Breast epithelium (tissue), 4 donors: ENCODE results near the gene C4BPA. TPM values are rescaled to one million over a fixed set of nuclear protein-coding genes. Genes with fewer than 3 reads are reported as not detected.

Source experiments
- DNase-seq, 2 donors: peaks; one replicate each; pipeline ENCODE4 v3.0.0-alpha.2; 2019; ENCODE audit warnings: low spot score in 2 of 2
- H3K27ac ChIP-seq, 2 donors: fragments of 200-600 bp; sonication (generic) in 1 of 2; one replicate each; pipeline ENCODE4 v1.5.1; 2016 to 2019; ENCODE audit warnings: mild to moderate bottlenecking in 1 of 2
- H3K27me3 ChIP-seq, 2 donors: fragments of 200-600 bp; sonication (generic) in 1 of 2; one replicate each; pipeline versions ENCODE4 v1.5.1 to v1.6.0; 2017 to 2019; ENCODE audit warnings: control low read depth in 1 of 2, mild to moderate bottlenecking in 1 of 2
- H3K36me3 ChIP-seq: fragments of 200-600 bp; one replicate; pipeline ENCODE4 v1.5.1; 2019
- H3K4me1 ChIP-seq, 2 donors: fragments of 200-600 bp; sonication (generic); one replicate each; pipeline ENCODE4 v1.5.1; 2016 to 2019; ENCODE audit warnings: control low read depth in 1 of 2
- H3K4me3 ChIP-seq, 3 donors: fragments of 200-600 bp; sonication (generic); 1 replicate in 2 of 3; 2 replicates in 1 of 3; pipeline ENCODE4 v1.5.1; 2016 to 2019; ENCODE audit warnings: mild to moderate bottlenecking in 3 of 3, moderate library complexity in 2 of 3
- H3K9me3 ChIP-seq, 2 donors: fragments of 200-600 bp; sonication (generic) in 1 of 2; one replicate each; pipeline ENCODE4 v1.5.1; 2016 to 2019; ENCODE audit warnings: control low read depth in 1 of 2
- CTCF ChIP-seq, 3 donors: fragments of 450-650 bp; IDR thresholded peaks; one replicate each; pipeline ENCODE4 v1.5.1; 2016 to 2017; ENCODE audit warnings: antibody characterized with exemption in 3 of 3, mild to moderate bottlenecking in 3 of 3, moderate library complexity in 3 of 3
- POLR2A ChIP-seq: fragments of 450-650 bp; IDR thresholded peaks from one replicate; pipeline ENCODE4 v1.6.1; 2016; ENCODE audit warnings: antibody characterized with exemption, mild to moderate bottlenecking, moderate library complexity
- POLR2AphosphoS5 ChIP-seq, 3 donors: sonication (generic); formaldehyde crosslinking; IDR thresholded peaks; one replicate each; pipeline ENCODE4 v1.6.1; 2017; ENCODE audit warnings: antibody characterized with exemption in 3 of 3
- intact Hi-C: fragments of 100-400 bp; cut with DNase I; formaldehyde crosslinking; loops from one replicate; pipeline ENCODE4 v1.15.1; 2023; ENCODE audit warnings: low total_unique reads
- total RNA-seq, 3 donors: library from RNA; depleted of rRNA; stranded (reverse); fragments of >200 nt; gene quantifications; one replicate each; pipeline ENCODE4 v1.1.0, GENCODE V29; 2016

C4BPA gene
- total RNA-seq, 3 donors from 2014 or later = 6.4 to 7.5 TPM; not detected in 1

- intact Hi-C loops = no loop called here
- Histone ChIP-seq H3K36me3 (no peaks in the 10 kb centered on the region), H3K4me1 (peaks cover 0 to 4% of the 10 kb centered on the region in 2 donors), H3K27ac (no peak overlapping the region), H3K9me3 (no peaks in the 10 kb centered on the region), H3K4me3 (no peak overlapping the region), H3K27me3 (no peaks in the 10 kb centered on the region)
- no peak for DNase-seq
- TF ChIP-seq CTCF (IDR thresholded peaks at IDR 0.05) (no peak), POLR2AphosphoS5 (IDR thresholded peaks at IDR 0.05) (no peak), POLR2A (no peak)
Measured at GRCh38 chr1:207070811-207071210, 33.2 kb upstream of the C4BPA start.

GRCh38 chr1:207071426-207071825, 32.6 kb upstream of the C4BPA start:
- Histone ChIP-seq H3K4me1 (peaks cover 0 to 4% of the 10 kb centered on the region in 2 donors), H3K27me3 (no peaks in the 10 kb centered on the region), H3K4me3 (no peak overlapping the region), H3K36me3 (no peaks in the 10 kb centered on the region), H3K27ac (no peak overlapping the region), H3K9me3 (no peaks in the 10 kb centered on the region)
- intact Hi-C loops = no loop called here
- TF ChIP-seq CTCF (IDR thresholded peaks at IDR 0.05) (no peak), POLR2A (no peak), POLR2AphosphoS5 (IDR thresholded peaks at IDR 0.05) (no peak)
- no peak for DNase-seq

- DNase-seq = no peak
- Histone ChIP-seq H3K27me3 (no peaks in the 10 kb centered on the region), H3K4me3 (no peak overlapping the region), H3K9me3 (no peaks in the 10 kb centered on the region), H3K27ac (no peak overlapping the region), H3K4me1 (peaks cover 0 to 4% of the 10 kb centered on the region in 2 donors), H3K36me3 (no peaks in the 10 kb centered on the region)
- TF ChIP-seq POLR2AphosphoS5 (IDR thresholded peaks at IDR 0.05) (no peak), CTCF (IDR thresholded peaks at IDR 0.05) (no peak), POLR2A (no peak)
- intact Hi-C loops = no loop called here
Measured at GRCh38 chr1:207072233-207072632, 31.8 kb upstream of the C4BPA start.

- H3K27ac ChIP-seq = peak overlapping the region in 1 of 2 donors; percentile 7
- no peak for DNase-seq
- no peaks in the 10 kb centered on the region for H3K36me3 ChIP-seq
- H3K4me1 ChIP-seq = peaks cover 0 to 4% of the 10 kb centered on the region in 2 donors
- intact Hi-C loops = no loop called here
- H3K4me3 ChIP-seq = no peak overlapping the region
- no peaks in the 10 kb centered on the region for H3K9me3 ChIP-seq
- TF ChIP-seq POLR2AphosphoS5 (IDR thresholded peaks at IDR 0.05) (no peak), CTCF (IDR thresholded peaks at IDR 0.05) (no peak), POLR2A (no peak)
- no peaks in the 10 kb centered on the region for H3K27me3 ChIP-seq
Measured at GRCh38 chr1:207073906-207074820, 29.9 kb upstream of the C4BPA start.
